SK-N-SH (cell line): ENCODE data around the gene CCM2. TPM values are rescaled to one million over a fixed set of nuclear protein-coding genes. Genes with fewer than 3 reads are reported as not detected.
"Not testable (repeated sequence)": the region's sequence is repeated elsewhere in the genome, so short reads cannot be mapped to it uniquely, and the experiment has no call there.

Source experiments
- CTCF ChIA-PET: fragments of 300-600, 350-600 bp; formaldehyde crosslinking; extraction: SDS; loops from one replicate; lab custom pipeline; 2021; lab: Yijun Ruan, JAX
- POLR2A ChIA-PET: fragments of 350-600 bp; sonication (Branson Sonifier 250); formaldehyde crosslinking; extraction: SDS; loops from one replicate; lab custom pipeline; 2020; ENCODE audit warnings: antibody characterized with exemption, inconsistent platforms; lab: Yijun Ruan, JAX
- DNase-seq: peaks from one replicate; pipeline ENCODE4 v3.0.0; 2012
- H2AFZ ChIP-seq: fragments of 200-600 bp; sonication (generic); 2 replicates; pipeline ENCODE4 v1.8.1; 2016; ENCODE audit warnings: antibody characterized with exemption, mild to moderate bottlenecking, low read depth
- H3F3A ChIP-seq: fragments of 200-600 bp; sonication (generic); replicated peaks from 2 replicates; pipeline ENCODE3; 2016; ENCODE audit warnings: antibody characterized with exemption, mild to moderate bottlenecking; ENCODE audit not compliant: insufficient read depth
- H3K27ac ChIP-seq, 2 experiments: fragments of 200-500 bp in 1 of 2; fragments of 200-600 bp in 1 of 2; sonication (Bioruptor generic) in 1 of 2; sonication (generic), shearing (Covaris generic) in 1 of 2; 2 replicates each; pipeline versions ENCODE4 v1.5.1 to v1.6.1; 2014 to 2016; ENCODE audit warnings: low read depth in 2 of 2, inconsistent platforms in 1 of 2, low read length in 1 of 2, mild to moderate bottlenecking in 1 of 2, mixed read lengths in 1 of 2
- H3K27me3 ChIP-seq: fragments of 200-600 bp; sonication (generic), shearing (Covaris generic); 2 replicates; pipeline ENCODE4 v1.6.1; 2016; ENCODE audit warnings: mixed run types; ENCODE audit not compliant: insufficient read depth
- H3K36me3 ChIP-seq, 2 experiments: fragments of 200-500 bp in 1 of 2; fragments of 200-600 bp in 1 of 2; sonication (Bioruptor generic) in 1 of 2; sonication (generic) in 1 of 2; replicated peaks in 1 of 2; 2 replicates each; pipeline versions ENCODE3 to v1.5.1; 2014 to 2016; ENCODE audit warnings: low read length in 1 of 2, mild to moderate bottlenecking in 1 of 2; ENCODE audit not compliant: insufficient read depth in 2 of 2, control insufficient read depth in 1 of 2
- H3K4me1 ChIP-seq, 2 experiments: fragments of 200-500 bp in 1 of 2; fragments of 200-600 bp in 1 of 2; sonication (Bioruptor generic) in 1 of 2; sonication (generic), shearing (Covaris generic) in 1 of 2; 2 replicates each; pipeline versions ENCODE4 v1.5.1 to v1.6.1; 2014 to 2016; ENCODE audit warnings: low read depth in 1 of 2, low read length in 1 of 2, mixed run types in 1 of 2; ENCODE audit not compliant: insufficient read depth in 2 of 2, control insufficient read depth in 1 of 2
- H3K4me2 ChIP-seq: fragments of 200-600 bp; sonication (generic), shearing (Covaris generic); 2 replicates; pipeline ENCODE4 v1.6.1; 2017; ENCODE audit warnings: mixed run types
- H3K4me3 ChIP-seq, 2 experiments: fragments of 200-500 bp in 1 of 2; fragments of 200-600 bp in 1 of 2; sonication (Bioruptor generic) in 1 of 2; sonication (generic), shearing (Covaris generic) in 1 of 2; 2 replicates each; pipeline versions ENCODE4 v1.5.1 to v1.8.1; 2014 to 2016; ENCODE audit warnings: low read depth in 2 of 2, inconsistent platforms in 1 of 2, low read length in 1 of 2, mild to moderate bottlenecking in 1 of 2, mixed read lengths in 1 of 2, moderate library complexity in 1 of 2
- H3K79me2 ChIP-seq: fragments of 200-600 bp; sonication (generic); 2 replicates; pipeline ENCODE4 v1.8.1; 2017; ENCODE audit warnings: mild to moderate bottlenecking; ENCODE audit not compliant: insufficient read depth
- H3K9ac ChIP-seq: fragments of 200-600 bp; sonication (generic); 2 replicates; pipeline ENCODE4 v1.6.1; 2017; ENCODE audit warnings: mixed run types
- H3K9me2 ChIP-seq: fragments of 200-600 bp; sonication (generic); 2 replicates; pipeline ENCODE4 v1.6.1; 2017; ENCODE audit warnings: mixed run types
- H3K9me3 ChIP-seq: fragments of 200-600 bp; sonication (generic); 2 replicates; pipeline ENCODE4 v1.6.1; 2017; ENCODE audit warnings: mixed run types, mild to moderate bottlenecking, moderate library complexity
- H4K20me1 ChIP-seq: fragments of 200-600 bp; sonication (generic); 2 replicates; pipeline ENCODE4 v1.6.1; 2017; ENCODE audit warnings: mild to moderate bottlenecking, mixed run types; ENCODE audit not compliant: insufficient read depth
- CTCF ChIP-seq: fragments of 200-600 bp; sonication (generic); IDR thresholded peaks from 2 replicates; pipeline ENCODE4 v1.6.1; 2017; ENCODE audit warnings: antibody characterized with exemption, mild to moderate bottlenecking, moderate library complexity
- EP300 ChIP-seq, 2 experiments: IDR thresholded peaks; 2 replicates each; pipeline versions ENCODE4 v1.4.0 to v1.6.1; 2012; ENCODE audit warnings: borderline replicate concordance in 1 of 2, low read depth in 1 of 2, low read length in 1 of 2
- EZH2phosphoT487 ChIP-seq: fragments of 200-600 bp; sonication (generic); IDR thresholded peaks from 2 replicates; pipeline ENCODE4 v1.6.1; 2017; ENCODE audit warnings: low read depth, mixed run types, mild to moderate bottlenecking, antibody characterized with exemption, moderate library complexity, borderline replicate concordance
- FOXM1 ChIP-seq: IDR thresholded peaks from 2 replicates; pipeline ENCODE4 v1.4.0; 2012; ENCODE audit warnings: low read depth, mild to moderate bottlenecking
- GATA2 ChIP-seq: sonication (generic); formaldehyde crosslinking; IDR thresholded peaks from 2 replicates; pipeline ENCODE4 v1.5.0; 2020; ENCODE audit warnings: mild to moderate bottlenecking, missing genetic modification reagents
- MEF2A ChIP-seq: IDR thresholded peaks from 2 replicates; pipeline ENCODE4 v1.4.0; 2012; ENCODE audit warnings: low read depth, borderline replicate concordance
- MXI1 ChIP-seq: IDR thresholded peaks from 2 replicates; pipeline ENCODE4 v1.6.1; 2012; ENCODE audit warnings: mild to moderate bottlenecking, low read depth, low read length, improper control_type of control experiment
- NRF1 ChIP-seq: IDR thresholded peaks from 2 replicates; pipeline ENCODE4 v1.6.1; 2012; ENCODE audit warnings: low read depth, mild to moderate bottlenecking, low read length
- POLR2AphosphoS5 ChIP-seq: IDR thresholded peaks from 2 replicates; pipeline ENCODE4 v1.6.1; 2012; ENCODE audit warnings: low read depth, low read length
- RCOR1 ChIP-seq: fragments of 150-350 bp; IDR thresholded peaks from 2 replicates; pipeline ENCODE4 v1.6.1; 2017; ENCODE audit warnings: antibody characterized with exemption, low read length
- REST ChIP-seq: IDR thresholded peaks from 2 replicates; pipeline ENCODE4 v1.6.1; 2012; ENCODE audit warnings: mild to moderate bottlenecking, low read depth, low read length, moderate library complexity
- RFX5 ChIP-seq: IDR thresholded peaks from 2 replicates; pipeline ENCODE4 v1.6.1; 2012; ENCODE audit warnings: mild to moderate bottlenecking, improper control_type of control experiment, low read length
- RXRA ChIP-seq: IDR thresholded peaks from 2 replicates; pipeline ENCODE4 v1.4.0; 2012; ENCODE audit warnings: low read depth, mild to moderate bottlenecking, borderline replicate concordance
- TEAD4 ChIP-seq: IDR thresholded peaks from 2 replicates; pipeline ENCODE4 v1.4.0; 2012; ENCODE audit warnings: mild to moderate bottlenecking, borderline replicate concordance; ENCODE audit not compliant: insufficient read depth
- YY1 ChIP-seq: IDR thresholded peaks from 2 replicates; pipeline ENCODE4 v1.4.0; 2012; ENCODE audit warnings: low read depth, mild to moderate bottlenecking
- WGBS: methylation state at CpG from one replicate; pipeline ENCODE4 v1.1.6; 2017; ENCODE audit warnings: low lambda C conversion rate; 5-methylcytosine and 5-hydroxymethylcytosine counted together
- polyA plus RNA-seq, 3 experiments: library from polyadenylated mRNA; depleted of rRNA; stranded (reverse); fragments of >200 nt; gene quantifications; 2 replicates each; pipeline ENCODE4 v1.2.3, GENCODE V29; 2012

CCM2 gene
- polyA plus RNA-seq, 1 of the 3 experiments (the other 2 are of a cell fraction), result 83.2 TPM

GRCh38 chr7:45114257-45114656 is 114.3 kb downstream of the CCM2 start:
- not testable (repeated sequence) for H3K36me3 ChIP-seq, H3K27ac ChIP-seq, H3K4me3 ChIP-seq, H3K9me3 ChIP-seq, H4K20me1 ChIP-seq, H3K9ac ChIP-seq, H3F3A ChIP-seq, H2AFZ ChIP-seq, H3K9me2 ChIP-seq, H3K4me1 ChIP-seq, H3K4me2 ChIP-seq, DNase-seq
- CTCF ChIA-PET, result interaction anchor here (1.2 to 14.6 kb wide), 6 partner anchors 21 to 257 kb away, joined by 3 to 149 read pairs (median 4); partner anchors contain the start of gene NACAD
- 36% methylated on average over 1 of the region's 1 CpG for WGBS
- peaks cover 18% of the 10 kb centered on the region; the same call in 1 of the 2 replicates for H3K27me3 ChIP-seq
- H3K79me2 ChIP-seq, result peaks cover 22% of the 10 kb centered on the region
- POLR2A ChIA-PET, result interaction anchor here (1.0 kb wide), 1 partner anchor 25 kb away, joined by 3 read pairs; the partner anchor contains the start of gene NACAD

GRCh38 chr7:45114926-45115325 is 114.9 kb downstream of the CCM2 start:
- H3K4me2 ChIP-seq, result no peak overlapping the region
- ChIA-PET CTCF (interaction anchor here (0.6 to 14.6 kb wide), 6 partner anchors 21 to 258 kb away, joined by 3 to 149 read pairs (median 3); partner anchors contain the start of gene NACAD), POLR2A (interaction anchor here (1.0 kb wide), 1 partner anchor 26 kb away, joined by 3 read pairs; the partner anchor contains the start of gene NACAD)
- peaks cover 18% of the 10 kb centered on the region; the same call in 1 of the 2 replicates for H3K27me3 ChIP-seq
- TF ChIP-seq MXI1 (no peak), RCOR1 (no peak), RFX5 (no peak), TEAD4 (no peak), RXRA (no peak), EZH2phosphoT487 (no peak), YY1 (no peak), MEF2A (no peak), NRF1 (no peak), GATA2 (no peak), POLR2AphosphoS5 (no peak), FOXM1 (no peak), CTCF (no peak), EP300 (IDR thresholded peaks at IDR 0.05; ENCODE audit: borderline replicate concordance in 1 of 2, low read depth in 1 of 2, low read length in 1 of 2) (no peak), REST (no peak)
- H3K79me2 ChIP-seq, result peaks cover 16% of the 10 kb centered on the region
- no peaks in the 10 kb centered on the region for H4K20me1 ChIP-seq
- H2AFZ ChIP-seq, result no peak overlapping the region
- no peaks in the 10 kb centered on the region for H3K9me2 ChIP-seq
- no peak overlapping the region for H3K9ac ChIP-seq
- H3K4me1 ChIP-seq, result peaks cover 5 to 7% of the 10 kb centered on the region in 2 experiments; a peak in 2 of 4 replicates
- H3K4me3 ChIP-seq, result no peak overlapping the region
- no peaks in the 10 kb centered on the region for H3K9me3 ChIP-seq
- H3K27ac ChIP-seq, result no peak overlapping the region
- H3F3A ChIP-seq, result peaks cover 4% of the 10 kb centered on the region
- no peak for DNase-seq
- H3K36me3 ChIP-seq, result no peaks in the 10 kb centered on the region
